CD4-positive, alpha-beta T cell treated with Interferon alpha-2 for 1 hour (primary cell): ENCODE measurements around the gene TEAD4.
"Not testable (repeated sequence)": the region's sequence is repeated elsewhere in the genome, so short reads cannot be mapped to it uniquely, and the experiment has no call there.

ENCODE experiments used
- DNase-seq, 2 donors: peaks; one replicate each; pipeline ENCODE4 v3.0.0-alpha.2; 2020 to 2022

TEAD4 gene

DNA sequence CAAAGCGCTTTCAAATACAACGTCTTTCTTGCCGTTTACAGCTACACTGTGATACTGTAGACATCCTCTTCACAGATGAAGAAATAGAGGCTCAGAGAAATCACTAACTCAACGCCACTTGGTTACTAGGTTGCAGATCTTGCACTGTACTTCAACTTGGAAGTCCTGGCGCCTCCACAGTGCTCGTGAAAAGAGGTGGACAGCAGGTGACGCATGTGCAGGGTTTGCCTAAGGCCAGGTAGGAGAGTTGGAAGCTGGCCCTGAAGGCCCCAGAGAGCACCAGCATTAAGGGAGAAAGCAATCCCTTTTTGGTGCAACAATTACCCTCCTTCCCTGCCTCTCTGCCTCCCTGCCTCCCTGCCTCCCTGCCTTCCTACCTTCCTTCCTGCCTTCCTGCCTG, 95.2 kb downstream of the TEAD4 start:
- DNase-seq = no peak

GRCh38 chr12:3055026-3055703, 96.0 kb downstream of the TEAD4 start:
- DNase-seq = no peak

- no peak for DNase-seq
Measured at GRCh38 chr12:3055704-3056467, 96.7 kb downstream of the TEAD4 start.

DNA sequence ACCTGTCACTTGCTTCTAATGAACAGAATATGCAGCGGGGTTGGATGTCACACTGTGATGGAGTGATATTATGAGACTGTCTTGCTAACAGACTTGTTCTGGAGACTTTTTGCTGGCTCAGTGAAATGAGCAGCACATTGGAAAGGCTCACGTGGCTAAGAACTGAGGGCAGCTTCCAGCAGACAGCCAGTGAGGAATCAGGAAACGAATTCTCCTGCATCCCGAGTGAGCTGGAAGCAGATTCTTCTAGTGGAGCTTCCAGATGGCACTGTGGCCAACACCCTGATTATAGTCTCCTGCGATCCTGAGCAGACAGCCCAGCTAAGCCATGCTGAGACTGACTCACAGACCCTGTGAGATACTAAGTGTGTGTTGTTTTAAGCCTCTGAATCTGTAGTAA, 101.9 kb downstream of the TEAD4 start:
- DNase-seq = no peak

GRCh38 chr12:3061501-3062215, 102.5 kb downstream of the TEAD4 start:
- no peak for DNase-seq

- DNase-seq = no peak
Measured at GRCh38 chr12:3065300-3065699, 106.1 kb downstream of the TEAD4 start.

DNA sequence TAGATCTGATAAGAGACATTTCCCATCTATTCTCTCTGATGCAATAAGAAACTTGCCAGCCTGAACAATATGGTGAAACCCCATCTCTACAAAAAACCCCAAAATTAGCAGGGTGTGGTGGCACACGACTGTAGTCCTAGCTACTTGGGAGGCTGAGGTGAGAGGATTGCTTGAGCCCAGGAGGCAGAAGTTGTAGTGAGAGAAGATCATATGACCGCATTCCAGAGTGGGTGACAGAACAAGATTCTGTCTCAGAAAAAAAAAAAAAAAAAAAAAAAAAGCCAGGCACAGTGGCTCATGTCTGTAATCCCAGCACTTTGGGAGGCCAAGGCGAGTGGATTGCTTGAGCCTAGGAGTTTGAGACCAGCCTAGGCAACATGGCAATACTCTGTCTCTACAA, 106.6 kb downstream of the TEAD4 start:
- not testable (repeated sequence) for DNase-seq

GRCh38 chr12:3069714-3070113, 110.5 kb downstream of the TEAD4 start:
- no peak for DNase-seq

DNA sequence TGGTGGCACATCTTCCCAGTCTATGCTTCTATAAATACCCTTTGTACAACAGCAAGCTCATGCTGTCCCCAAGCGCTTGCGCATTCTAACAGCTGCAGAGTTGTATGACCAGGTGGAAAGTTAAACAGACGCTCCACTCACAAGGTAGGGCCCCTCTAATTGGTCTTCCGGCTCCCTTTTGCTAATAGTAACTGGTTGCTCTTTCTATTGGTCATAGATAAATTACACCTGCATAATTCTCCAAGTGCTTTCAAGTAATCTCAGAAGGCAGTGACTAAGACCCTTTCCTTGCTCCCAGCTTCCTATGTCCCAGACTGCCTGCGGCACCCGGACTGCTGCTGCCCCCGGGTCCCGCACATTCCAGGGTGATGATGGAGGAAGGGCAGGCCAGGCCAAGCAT, 111.9 kb downstream of the TEAD4 start:
- DNase-seq = no peak

DNA sequence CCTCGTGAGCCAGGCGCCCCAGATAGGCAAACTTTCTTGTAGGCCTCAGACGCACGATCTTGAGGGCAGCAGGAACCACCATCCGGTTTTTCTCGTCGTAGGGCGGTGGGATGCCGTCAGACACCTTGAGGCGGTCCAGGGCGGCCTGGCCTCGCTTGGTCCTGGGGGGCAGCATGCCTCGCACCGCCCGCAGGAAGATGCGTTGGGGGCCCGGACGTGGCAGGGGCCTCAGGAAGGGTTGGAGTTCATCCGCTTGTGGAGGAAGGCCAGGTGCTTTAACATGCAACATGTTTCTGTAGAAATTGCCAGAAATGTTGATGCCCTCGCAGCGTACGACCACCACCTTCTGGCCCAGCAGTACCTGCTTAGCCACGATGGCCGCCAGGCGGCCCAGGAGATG, 112.5 kb downstream of the TEAD4 start:
- DNase-seq = no peak

DNA sequence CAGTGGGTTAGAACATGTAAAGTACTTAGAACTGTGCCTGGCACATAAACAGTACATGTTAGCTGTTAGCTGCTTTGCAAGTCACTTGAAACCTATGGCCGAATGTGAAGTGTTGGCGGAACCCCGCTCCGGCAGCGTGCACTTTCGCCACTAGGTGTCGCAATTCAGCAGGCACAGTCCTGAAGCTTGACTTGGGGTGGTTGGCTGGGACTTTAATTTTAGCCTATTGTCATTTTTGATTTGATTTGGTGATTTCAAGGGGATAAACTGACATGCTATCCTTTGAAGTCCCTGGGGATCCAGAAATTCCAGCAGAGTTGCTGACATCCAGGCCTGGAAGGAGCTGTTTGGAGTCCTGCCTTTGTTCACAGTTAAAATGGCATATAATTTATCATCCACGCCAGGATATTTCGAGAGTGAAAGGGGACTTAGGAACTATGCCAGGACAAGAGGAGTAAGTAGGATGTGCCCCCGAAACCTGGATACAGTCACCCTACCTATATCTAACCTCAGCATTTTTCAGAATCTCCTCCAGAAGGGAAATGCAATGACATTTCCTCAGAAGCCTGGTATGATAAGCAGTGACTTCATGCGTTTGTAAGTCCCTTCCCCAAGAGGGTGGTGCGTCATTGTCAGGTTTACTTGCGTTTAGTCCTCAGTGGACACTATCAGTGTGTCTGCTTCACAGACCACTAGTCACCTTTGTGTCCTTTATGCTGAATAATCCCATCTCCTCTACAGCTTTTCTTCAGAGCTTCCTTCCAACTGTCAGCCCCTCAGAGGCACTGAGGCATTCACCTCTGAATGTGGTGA, 114.4 kb downstream of the TEAD4 start:
- peak; percentile 78 to 86 for DNase-seq

GRCh38 chr12:3075315-3075714, 116.1 kb downstream of the TEAD4 start:
- no peak for DNase-seq

GRCh38 chr12:3076730-3077571, 117.8 kb downstream of the TEAD4 start, which contains the start of gene TSPAN9:
TSPAN9 (plus strand) TSS chr12:3077379; CDS start chr12:3201194, 123,815 bp downstream.
- peak; percentile 41 to 75 for DNase-seq

DNA sequence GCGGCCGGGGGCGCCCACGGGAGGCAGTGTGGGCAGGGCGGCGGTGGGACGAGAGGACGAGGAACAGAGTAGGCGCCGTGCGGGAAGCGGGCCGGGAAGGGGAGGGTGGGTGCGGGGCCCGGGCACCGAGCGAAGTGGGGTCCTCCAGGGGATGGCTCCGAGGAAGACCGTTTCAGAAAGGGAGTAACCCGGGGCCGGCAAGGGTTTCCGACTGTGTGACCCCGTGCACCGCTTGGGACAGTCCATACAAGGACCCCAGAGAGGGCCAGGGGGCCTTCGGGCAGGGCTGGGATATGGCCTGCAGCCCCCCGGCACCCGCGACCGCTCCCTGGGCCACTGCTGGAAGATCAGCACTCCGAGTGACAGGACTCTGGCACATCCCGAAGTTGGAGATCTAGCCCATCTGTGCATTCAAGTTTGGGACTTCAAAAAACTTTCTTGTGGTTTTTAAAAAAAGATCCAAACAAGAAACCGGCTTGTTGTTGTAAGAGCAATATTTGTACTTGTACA, 118.4 kb downstream of the TEAD4 start:
- peak in 1 of 2 donors; percentile 11 for DNase-seq

- no peak for DNase-seq
Measured at GRCh38 chr12:3078086-3078820, 119.1 kb downstream of the TEAD4 start.

- no peak for DNase-seq
Measured at GRCh38 chr12:3081091-3081490, 121.9 kb downstream of the TEAD4 start.

DNA sequence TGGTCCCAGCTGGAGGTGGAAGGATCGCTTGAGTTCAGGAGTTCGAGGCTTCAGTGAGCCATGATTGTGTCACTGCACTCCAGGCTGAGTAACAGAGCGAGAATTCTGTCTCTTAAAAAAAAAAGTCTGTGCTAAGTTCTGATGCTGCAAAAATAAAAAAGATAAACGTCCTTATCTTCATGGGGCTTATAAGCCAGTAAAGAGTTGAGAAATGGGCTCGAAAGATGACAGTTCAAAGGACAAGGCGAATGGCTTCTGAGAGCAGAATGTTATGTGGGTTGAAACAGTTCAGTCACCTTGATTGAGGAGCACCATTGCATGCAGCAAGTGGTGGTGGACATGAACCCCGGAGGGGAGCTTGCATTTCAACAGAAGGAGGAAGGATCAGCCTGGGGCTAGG, 122.7 kb downstream of the TEAD4 start:
- DNase-seq = no peak

GRCh38 chr12:3083241-3083920, 124.2 kb downstream of the TEAD4 start:
- DNase-seq = no peak

- no peak for DNase-seq
Measured at GRCh38 chr12:3083921-3084347, 124.7 kb downstream of the TEAD4 start.

GRCh38 chr12:3084742-3085141, 125.5 kb downstream of the TEAD4 start:
- DNase-seq = no peak
